Nephron (organoid): ENCODE data around the gene MAP1B.

ENCODE experiments used
- H3K27ac Mint-ChIP-seq, 3 experiments: 2 replicates each; pipeline ENCODE4 v1.8.0; 2020; ENCODE audit warnings: mixed read lengths in 3 of 3, mild to moderate bottlenecking in 2 of 3, moderate library complexity in 1 of 3
- H3K27me3 Mint-ChIP-seq: 2 replicates; pipeline ENCODE4 v1.8.0; 2021; ENCODE audit warnings: low read depth, mild to moderate bottlenecking, moderate library complexity, mixed read lengths
- H3K36me3 Mint-ChIP-seq: 2 replicates; pipeline ENCODE4 v1.8.0; 2020; ENCODE audit warnings: low read depth, mixed read lengths
- H3K4me1 Mint-ChIP-seq: 2 replicates; pipeline ENCODE4 v1.8.0; 2020; ENCODE audit warnings: mixed read lengths
- H3K4me3 Mint-ChIP-seq, 3 experiments: 2 replicates each; pipeline ENCODE4 v1.8.0; 2020; ENCODE audit warnings: mild to moderate bottlenecking in 3 of 3, mixed read lengths in 3 of 3, moderate library complexity in 2 of 3
- H3K9me3 Mint-ChIP-seq: 2 replicates; pipeline ENCODE4 v1.8.0; 2020; ENCODE audit warnings: mixed read lengths
- TF ChIP-seq, protein P1 (sequence below), 3 experiments: fragments of 200-600 bp; sonication (generic); IDR thresholded peaks; one replicate each; pipeline ENCODE4 v1.5.0; 2021; ENCODE audit warnings: antibody characterized with exemption in 3 of 3; ENCODE audit not compliant: unreplicated experiment in 3 of 3

MAP1B gene

DNA sequence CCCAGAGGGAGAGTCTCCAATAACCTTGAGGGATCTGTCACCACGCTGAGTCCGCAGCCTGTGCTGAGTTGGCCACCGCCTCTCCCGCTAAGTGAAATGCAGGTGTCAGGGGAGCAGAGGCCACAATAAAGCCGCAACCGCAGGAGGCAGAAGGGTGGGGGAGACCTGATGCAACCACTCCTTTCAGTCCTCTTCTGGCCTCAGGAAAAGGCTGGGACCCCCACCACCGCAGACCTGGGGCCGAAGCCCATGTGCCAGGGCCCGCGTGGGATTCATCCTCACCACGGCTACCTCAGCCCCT, 576 bp downstream of the MAP1B start:
- peak overlapping the region; percentile 93 to 94 (median 94) for H3K4me3 Mint-ChIP-seq
- peak overlapping the region; percentile 72 to 91 (median 90) for H3K27ac Mint-ChIP-seq
- H3K9me3 Mint-ChIP-seq, result no peaks in the 10 kb centered on the region
- TF ChIP-seq, protein P1, sequence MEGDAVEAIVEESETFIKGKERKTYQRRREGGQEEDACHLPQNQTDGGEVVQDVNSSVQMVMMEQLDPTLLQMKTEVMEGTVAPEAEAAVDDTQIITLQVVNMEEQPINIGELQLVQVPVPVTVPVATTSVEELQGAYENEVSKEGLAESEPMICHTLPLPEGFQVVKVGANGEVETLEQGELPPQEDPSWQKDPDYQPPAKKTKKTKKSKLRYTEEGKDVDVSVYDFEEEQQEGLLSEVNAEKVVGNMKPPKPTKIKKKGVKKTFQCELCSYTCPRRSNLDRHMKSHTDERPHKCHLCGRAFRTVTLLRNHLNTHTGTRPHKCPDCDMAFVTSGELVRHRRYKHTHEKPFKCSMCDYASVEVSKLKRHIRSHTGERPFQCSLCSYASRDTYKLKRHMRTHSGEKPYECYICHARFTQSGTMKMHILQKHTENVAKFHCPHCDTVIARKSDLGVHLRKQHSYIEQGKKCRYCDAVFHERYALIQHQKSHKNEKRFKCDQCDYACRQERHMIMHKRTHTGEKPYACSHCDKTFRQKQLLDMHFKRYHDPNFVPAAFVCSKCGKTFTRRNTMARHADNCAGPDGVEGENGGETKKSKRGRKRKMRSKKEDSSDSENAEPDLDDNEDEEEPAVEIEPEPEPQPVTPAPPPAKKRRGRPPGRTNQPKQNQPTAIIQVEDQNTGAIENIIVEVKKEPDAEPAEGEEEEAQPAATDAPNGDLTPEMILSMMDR (IDR thresholded peaks at IDR 0.05; ENCODE audit: unreplicated experiment in 3 of 3), result no peak
- no peaks in the 10 kb centered on the region for H3K36me3 Mint-ChIP-seq
- peaks cover 42% of the 10 kb centered on the region for H3K4me1 Mint-ChIP-seq
- no peaks in the 10 kb centered on the region for H3K27me3 Mint-ChIP-seq

DNA sequence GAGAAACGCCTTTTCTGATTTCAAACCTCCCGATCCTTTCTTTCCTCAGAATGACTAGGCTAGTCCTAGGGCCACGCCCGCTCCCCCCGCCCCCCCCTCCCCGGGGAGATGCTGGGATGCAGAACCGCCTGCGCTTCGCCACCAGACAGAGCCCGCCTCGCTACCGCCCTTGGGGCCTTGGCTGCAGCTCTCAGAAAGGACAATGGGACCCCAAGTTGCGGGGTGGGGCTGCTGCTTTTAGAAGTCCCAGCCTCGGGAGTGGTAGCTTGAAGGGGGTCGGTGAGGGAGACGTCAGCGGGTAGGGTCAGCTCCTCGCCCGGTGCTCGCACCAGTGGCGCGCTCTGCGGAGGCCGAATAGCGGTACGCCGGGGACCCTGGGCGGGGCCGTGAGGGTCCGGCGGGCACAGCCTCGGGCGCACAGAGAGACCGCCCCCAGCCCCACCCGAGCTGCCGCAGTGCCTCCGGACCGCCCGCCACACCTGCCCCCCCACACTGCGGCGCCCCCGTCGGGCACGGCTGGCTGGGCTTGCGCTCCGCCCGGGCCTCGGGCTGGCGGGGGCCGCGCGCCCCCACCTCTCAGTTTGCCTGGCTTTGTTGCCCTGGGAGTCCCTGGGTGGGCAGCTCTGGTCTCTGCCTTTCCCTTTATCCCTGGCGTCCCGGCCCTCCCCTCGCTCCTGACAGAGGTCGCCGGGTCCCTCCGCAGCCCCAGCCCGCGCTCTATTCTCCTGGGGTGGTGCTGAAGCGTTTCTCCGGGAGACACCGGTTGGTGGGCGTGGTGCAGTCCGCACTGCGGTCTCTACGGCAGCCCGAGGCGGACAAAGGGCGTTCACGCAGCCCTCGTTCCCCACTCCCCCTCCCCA, 1.2 kb downstream of the MAP1B start:
- Mint-ChIP-seq H3K27me3 (no peaks in the 10 kb centered on the region), H3K4me1 (peaks cover 42% of the 10 kb centered on the region), H3K36me3 (no peaks in the 10 kb centered on the region), H3K9me3 (no peaks in the 10 kb centered on the region), H3K27ac (peak overlapping the region; percentile 90 to 94 (median 91)), H3K4me3 (peak overlapping the region; percentile 96 to 98 (median 97))
- TF ChIP-seq, protein P1 (IDR thresholded peaks at IDR 0.05; ENCODE audit: unreplicated experiment in 3 of 3), result no peak

DNA sequence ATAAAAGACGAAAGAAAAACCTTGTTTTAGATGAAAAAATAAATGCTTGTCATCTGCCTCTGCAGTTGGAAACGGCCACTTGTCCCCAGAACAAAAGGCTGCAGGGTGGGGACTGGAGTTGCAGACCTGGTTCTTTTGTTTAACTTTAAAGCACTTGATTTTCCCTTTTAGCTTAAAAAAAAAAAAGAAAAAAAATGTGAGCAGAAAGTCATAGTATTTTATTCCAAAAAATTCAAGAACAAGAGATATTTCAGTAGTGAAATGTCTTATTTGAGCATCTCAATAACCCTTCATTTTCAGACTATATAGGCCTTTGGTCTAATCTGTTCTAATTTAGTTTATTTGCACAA, 1.8 kb downstream of the MAP1B start:
- no peaks in the 10 kb centered on the region for H3K9me3 Mint-ChIP-seq
- TF ChIP-seq, protein P1 (IDR thresholded peaks at IDR 0.05; ENCODE audit: unreplicated experiment in 3 of 3), result no peak
- H3K27ac Mint-ChIP-seq, result peak overlapping the region; percentile 86 to 94 (median 91)
- peak overlapping the region; percentile 96 to 98 (median 97) for H3K4me3 Mint-ChIP-seq
- H3K27me3 Mint-ChIP-seq, result no peaks in the 10 kb centered on the region
- peaks cover 2% of the 10 kb centered on the region for H3K36me3 Mint-ChIP-seq
- peaks cover 46% of the 10 kb centered on the region for H3K4me1 Mint-ChIP-seq

DNA sequence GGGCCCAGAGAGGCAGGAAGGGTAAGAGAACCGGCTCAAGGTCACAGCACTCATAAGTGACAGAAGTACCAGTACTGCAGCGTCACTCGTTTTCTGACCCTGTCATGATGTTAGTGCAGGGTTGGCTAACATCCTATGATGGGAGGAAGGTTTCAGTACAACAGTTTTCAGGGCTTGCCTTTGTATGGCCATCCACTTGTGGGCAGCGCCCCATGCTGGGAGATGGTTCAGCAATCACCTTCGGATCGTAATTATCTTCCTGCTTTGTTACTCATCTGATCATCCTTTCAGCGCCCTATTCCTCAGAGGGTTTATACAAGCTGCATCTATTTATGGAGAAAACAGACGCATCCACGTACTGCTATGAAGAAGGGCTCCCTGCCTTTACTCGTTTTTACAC, 2.4 kb downstream of the MAP1B start:
- Mint-ChIP-seq H3K4me1 (peaks cover 47% of the 10 kb centered on the region), H3K27ac (peak overlapping the region; percentile 86 to 92 (median 91))

DNA sequence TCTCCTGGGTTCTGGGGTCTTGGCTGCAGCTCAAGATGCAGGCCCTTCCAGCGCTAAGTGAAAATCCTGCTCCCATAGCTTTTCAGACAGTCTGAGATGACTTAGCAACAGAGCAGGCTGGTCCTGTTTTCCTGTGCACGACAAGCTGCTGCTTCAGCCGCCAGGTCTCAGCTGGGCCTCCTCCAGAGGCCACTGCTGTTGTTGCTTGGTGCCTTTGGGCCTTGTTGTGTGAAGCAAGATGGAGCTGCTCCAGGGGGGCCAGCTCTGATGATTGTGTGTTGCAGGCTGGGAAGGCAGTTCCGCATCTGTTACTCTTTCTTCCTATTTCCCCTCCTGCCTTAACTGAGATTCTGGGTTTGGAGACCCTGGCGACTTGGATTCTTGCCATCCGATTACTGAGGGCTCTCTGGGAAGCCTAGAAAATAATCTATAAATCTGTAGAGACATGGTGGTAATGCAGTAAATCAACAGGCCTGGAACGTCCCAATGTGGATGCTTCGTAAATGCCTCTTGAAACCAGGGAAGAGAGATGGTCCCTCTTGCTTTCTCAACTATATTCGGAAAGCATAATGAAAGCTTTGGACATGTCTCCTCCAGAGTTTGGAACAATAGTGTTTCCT, 3.2 kb downstream of the MAP1B start:
- Mint-ChIP-seq H3K9me3 (no peaks in the 10 kb centered on the region), H3K27me3 (no peaks in the 10 kb centered on the region), H3K4me3 (peak overlapping the region; percentile 96 to 98 (median 97)), H3K27ac (peak overlapping the region; percentile 86 to 92 (median 91)), H3K36me3 (peaks cover 9% of the 10 kb centered on the region), H3K4me1 (peaks cover 47% of the 10 kb centered on the region)
- TF ChIP-seq, protein P1 (IDR thresholded peaks at IDR 0.05; ENCODE audit: unreplicated experiment in 3 of 3), result no peak

More for the DNA sequence above, 2.4 kb downstream of the MAP1B start:
- TF ChIP-seq, protein P1 (IDR thresholded peaks at IDR 0.05; ENCODE audit: unreplicated experiment in 3 of 3), result no peak
- H3K9me3 Mint-ChIP-seq, result no peaks in the 10 kb centered on the region
- no peaks in the 10 kb centered on the region for H3K27me3 Mint-ChIP-seq
- H3K4me3 Mint-ChIP-seq, result peak overlapping the region; percentile 96 to 98 (median 97)
- H3K36me3 Mint-ChIP-seq, result peaks cover 3% of the 10 kb centered on the region
